Daoy (cell line): Measurements from ENCODE around the gene COL18A1. TPM values are rescaled to one million over a fixed set of nuclear protein-coding genes. Genes with fewer than 3 reads are reported as not detected.

Source experiments
- DNase-seq: peaks from one replicate; pipeline ENCODE4 v3.0.0-alpha.2; 2015; ENCODE audit warnings: low read depth
- total RNA-seq: library from RNA; depleted of rRNA; stranded (reverse); fragments of >200 nt; shearing (Covaris generic); gene quantifications from 2 replicates; pipeline ENCODE4 v1.2.3, GENCODE V29; 2014

Gene COL18A1
- total RNA-seq, 1 experiment from 2014 or later: 38.9 TPM

GRCh38 chr21:45506241-45506817 lies 101.4 kb downstream of the COL18A1 start:
- no peak for DNase-seq

- no peak for DNase-seq
Observed at GRCh38 chr21:45506836-45507522, 102.0 kb downstream of the COL18A1 start.

- DNase-seq: no peak
Observed at GRCh38 chr21:45507523-45507875, 102.5 kb downstream of the COL18A1 start.

- no peak for DNase-seq
Observed at GRCh38 chr21:45507888-45508508, 103.0 kb downstream of the COL18A1 start.

GRCh38 chr21:45508607-45509565 lies 103.9 kb downstream of the COL18A1 start:
- no peak for DNase-seq

GRCh38 chr21:45509566-45510465 lies 104.9 kb downstream of the COL18A1 start:
- DNase-seq: no peak

GRCh38 chr21:45510466-45510955 lies 105.5 kb downstream of the COL18A1 start:
- no peak for DNase-seq

- DNase-seq: no peak
Observed at GRCh38 chr21:45511007-45511406, 106.0 kb downstream of the COL18A1 start.

- no peak for DNase-seq
Observed at GRCh38 chr21:45511661-45512431, 106.9 kb downstream of the COL18A1 start.

GRCh38 chr21:45512626-45513002 lies 107.6 kb downstream of the COL18A1 start:
- no peak for DNase-seq

- DNase-seq: no peak
Observed at GRCh38 chr21:45513003-45513717, 108.2 kb downstream of the COL18A1 start.

- no peak for DNase-seq
Observed at GRCh38 chr21:45513741-45514310, 108.9 kb downstream of the COL18A1 start.

- no peak for DNase-seq
Observed at GRCh38 chr21:45514311-45515021, 109.5 kb downstream of the COL18A1 start.

- DNase-seq: no peak
Observed at GRCh38 chr21:45515241-45516061, 110.5 kb downstream of the COL18A1 start.

GRCh38 chr21:45516071-45516670 lies 111.2 kb downstream of the COL18A1 start:
- DNase-seq: no peak

- DNase-seq: no peak
Observed at GRCh38 chr21:45516671-45517151, 111.7 kb downstream of the COL18A1 start.
